Right hindlimb (tissue), 1 donor: ENCODE results near the gene SYT2.
"Not testable (repeated sequence)": the region's sequence is repeated elsewhere in the genome, so short reads cannot be mapped to it uniquely, and the experiment has no call there.

Experiments used
- DNase-seq: peaks from one replicate; pipeline ENCODE4 v3.0.0-alpha.2; 2018

SYT2 gene

GRCh38 chr1:202639500-202639899 lies 70.8 kb downstream of the SYT2 start:
- no peak for DNase-seq

- not testable (repeated sequence) for DNase-seq
Observed at GRCh38 chr1:202638701-202639305, 71.5 kb downstream of the SYT2 start.

- no peak for DNase-seq
Observed at GRCh38 chr1:202638019-202638700, 72.1 kb downstream of the SYT2 start.

GRCh38 chr1:202637321-202638018 lies 72.8 kb downstream of the SYT2 start:
- not testable (repeated sequence) for DNase-seq

- not testable (repeated sequence) for DNase-seq
Observed at GRCh38 chr1:202636171-202636570, 74.1 kb downstream of the SYT2 start.

- DNase-seq = peak; percentile 4
Observed at GRCh38 chr1:202632241-202632640, 78.0 kb downstream of the SYT2 start.

GRCh38 chr1:202631076-202631923 lies 79.0 kb downstream of the SYT2 start:
- no peak for DNase-seq

GRCh38 chr1:202630541-202630940 lies 79.7 kb downstream of the SYT2 start:
- no peak for DNase-seq

GRCh38 chr1:202630096-202630495 lies 80.2 kb downstream of the SYT2 start:
- DNase-seq = not testable (repeated sequence)

GRCh38 chr1:202629257-202629811 lies 80.9 kb downstream of the SYT2 start:
- not testable (repeated sequence) for DNase-seq

- no peak for DNase-seq
Observed at GRCh38 chr1:202628646-202629215, 81.5 kb downstream of the SYT2 start.

GRCh38 chr1:202627841-202628565 lies 82.3 kb downstream of the SYT2 start:
- no peak for DNase-seq

- DNase-seq = not testable (repeated sequence)
Observed at GRCh38 chr1:202627036-202627435, 83.2 kb downstream of the SYT2 start.

- peak; percentile 71 for DNase-seq
Observed at GRCh38 chr1:202625416-202626360, 84.6 kb downstream of the SYT2 start.

- no peak for DNase-seq
Observed at GRCh38 chr1:202624781-202625108, 85.5 kb downstream of the SYT2 start.

GRCh38 chr1:202624088-202624780 lies 86.0 kb downstream of the SYT2 start:
- DNase-seq = no peak

- DNase-seq = not testable (repeated sequence)
Observed at GRCh38 chr1:202623476-202623875, 86.8 kb downstream of the SYT2 start.

- DNase-seq = no peak
Observed at GRCh38 chr1:202623075-202623474, 87.2 kb downstream of the SYT2 start.

- no peak for DNase-seq
Observed at GRCh38 chr1:202622388-202622787, 87.9 kb downstream of the SYT2 start.

- no peak for DNase-seq
Observed at GRCh38 chr1:202621446-202621845, 88.8 kb downstream of the SYT2 start.
